GM18861 (cell line): ENCODE measurements around the gene JAZF1.

Source experiments
- ATAC-seq: cut with Tn5 transposase; IDR thresholded peaks from one replicate; pipeline ENCODE4 v1.9.1; 2021; ENCODE audit not compliant: unreplicated experiment

JAZF1 gene

DNA sequence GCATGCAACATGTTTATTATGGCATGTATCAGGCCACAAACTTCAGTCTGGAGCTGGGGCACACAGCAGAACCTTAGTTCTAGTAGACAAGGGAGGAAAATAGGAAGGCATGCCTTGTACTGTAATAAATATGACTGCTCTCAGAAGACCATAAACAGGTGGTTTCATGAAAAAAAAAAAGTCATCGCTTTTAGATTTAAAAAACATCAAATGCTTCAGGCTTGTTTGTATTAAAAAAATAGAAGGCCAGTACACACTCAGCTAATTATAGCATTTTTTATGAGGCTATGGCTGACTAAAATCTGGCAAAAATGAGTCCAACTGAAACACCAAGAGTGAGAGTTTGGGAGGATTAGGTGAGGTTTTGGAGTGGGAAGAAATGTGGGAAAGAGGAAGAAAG is 204.1 kb downstream of the JAZF1 start:
- ATAC-seq, result no peak

DNA sequence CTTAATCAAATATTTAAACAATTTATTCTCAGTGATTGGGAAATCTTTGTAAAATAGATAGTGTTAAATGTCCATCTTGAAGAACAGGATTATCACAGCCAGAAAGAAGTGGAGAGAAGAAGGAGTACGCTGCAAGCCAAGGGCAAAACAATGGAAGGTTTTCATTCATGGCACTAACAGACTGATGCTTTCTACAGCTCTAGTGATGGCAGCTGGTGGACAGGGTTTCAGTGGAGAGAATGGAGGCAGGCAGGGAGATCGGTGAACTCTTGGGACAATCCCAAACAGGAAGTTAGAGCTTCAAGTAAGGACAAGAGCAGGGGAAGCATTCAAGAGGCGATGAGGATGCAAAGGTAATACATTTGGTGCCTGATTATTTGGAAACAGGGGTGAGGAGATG is 207.0 kb downstream of the JAZF1 start:
- no peak for ATAC-seq

DNA sequence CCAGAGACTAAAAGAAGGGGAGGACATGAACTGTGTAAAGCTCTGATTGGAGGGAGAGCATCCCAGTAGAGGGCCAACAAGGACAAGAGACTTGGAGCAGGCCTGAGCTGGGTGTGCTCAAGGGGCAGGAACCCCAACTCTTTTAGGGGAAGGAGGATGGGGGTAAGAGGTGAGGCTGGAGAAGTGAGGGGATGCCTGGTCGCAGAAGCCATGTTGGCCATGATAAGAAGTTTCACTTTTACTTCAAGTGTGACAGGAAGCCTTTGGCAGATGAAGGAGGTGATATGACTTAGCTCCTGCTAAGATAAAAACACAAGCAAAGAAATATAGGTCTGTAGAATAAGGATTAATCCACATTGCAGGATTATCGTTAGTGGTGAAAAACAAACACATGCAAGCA is 208.3 kb downstream of the JAZF1 start:
- no peak for ATAC-seq

DNA sequence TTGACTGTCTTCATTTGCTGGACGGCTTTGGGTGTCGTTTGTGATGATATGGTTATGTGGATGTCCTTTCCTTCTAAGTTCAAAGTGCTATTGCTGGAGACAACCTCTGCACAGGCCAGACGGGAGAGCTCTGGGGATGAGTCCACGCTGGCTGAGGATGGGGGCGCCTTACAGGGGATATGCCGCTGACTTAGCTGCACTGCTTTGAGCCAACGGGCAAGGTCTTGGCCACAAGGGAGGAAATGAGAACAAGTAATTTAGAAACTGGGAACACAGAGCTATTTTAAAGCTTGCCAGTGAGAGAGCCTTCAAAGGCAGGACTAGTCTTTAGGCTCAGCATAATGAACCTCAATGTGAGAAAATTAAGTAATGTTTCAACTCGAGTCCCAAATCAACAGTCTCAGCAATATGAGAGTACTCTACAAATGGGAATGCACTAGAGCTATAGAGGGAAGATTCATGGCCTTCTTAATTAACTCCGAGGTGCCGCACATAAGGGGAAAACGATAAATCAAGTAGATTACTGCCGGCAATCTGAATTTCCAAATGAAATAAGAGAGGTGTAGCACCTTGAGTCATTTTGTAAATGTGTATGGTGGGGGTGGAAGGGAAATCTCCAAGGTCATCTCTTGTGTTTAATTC is 209.3 kb downstream of the JAZF1 start:
- no peak for ATAC-seq

DNA sequence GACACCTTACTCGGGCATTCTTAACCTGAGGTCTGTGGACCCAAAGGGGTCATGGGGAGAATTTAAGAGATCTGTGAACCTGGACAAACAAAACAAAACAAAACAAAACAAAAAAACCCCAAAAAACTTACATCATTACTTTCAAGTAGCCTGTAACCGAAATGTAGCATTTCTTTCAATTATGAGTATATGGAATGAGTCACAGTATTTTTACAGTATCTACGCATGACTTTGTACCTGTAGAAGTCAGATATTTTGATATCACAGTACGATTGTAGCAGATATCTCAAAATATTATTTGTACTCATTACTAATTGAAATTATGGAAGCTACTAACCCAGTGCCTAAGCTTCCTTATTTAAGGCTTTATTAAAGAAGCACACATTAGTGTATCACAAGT is 210.2 kb downstream of the JAZF1 start:
- ATAC-seq, result no peak

DNA sequence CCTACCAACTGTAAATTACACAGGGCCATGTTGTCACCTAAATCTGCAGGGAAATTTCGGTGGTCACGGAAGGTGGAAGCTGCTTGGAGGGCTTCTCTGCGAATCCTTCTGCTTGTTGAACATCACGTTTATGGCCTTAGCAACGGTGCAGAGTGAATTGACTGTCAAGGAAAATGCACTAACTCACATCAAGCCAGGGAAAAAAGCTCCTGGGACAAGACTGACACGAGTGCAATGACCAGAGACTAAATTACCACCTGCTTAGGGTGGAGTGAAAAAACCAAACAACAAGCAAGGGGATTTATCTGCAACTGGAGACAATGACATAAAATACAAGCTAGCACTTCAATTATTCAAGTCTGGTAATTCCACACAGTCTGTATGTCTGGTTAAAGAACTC is 211.2 kb downstream of the JAZF1 start:
- ATAC-seq, result no peak

DNA sequence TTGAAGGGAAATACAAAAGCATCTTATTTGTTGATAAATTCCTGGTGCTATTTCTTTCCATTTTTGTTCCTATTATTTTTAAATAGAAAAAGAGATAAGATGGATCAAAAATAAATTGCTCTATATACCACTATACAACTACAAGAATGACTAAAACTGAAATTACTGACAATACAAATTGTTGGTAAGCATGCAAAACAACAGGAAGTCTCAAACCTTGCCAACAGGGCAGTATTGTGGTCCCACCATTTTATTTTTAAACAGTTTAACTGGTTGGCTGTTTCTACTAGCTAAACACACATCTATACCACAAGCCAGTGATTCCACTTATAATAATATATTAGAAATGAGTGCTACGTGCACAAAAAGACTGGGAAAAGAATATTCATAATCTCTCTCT is 213.0 kb downstream of the JAZF1 start:
- ATAC-seq, result no peak

DNA sequence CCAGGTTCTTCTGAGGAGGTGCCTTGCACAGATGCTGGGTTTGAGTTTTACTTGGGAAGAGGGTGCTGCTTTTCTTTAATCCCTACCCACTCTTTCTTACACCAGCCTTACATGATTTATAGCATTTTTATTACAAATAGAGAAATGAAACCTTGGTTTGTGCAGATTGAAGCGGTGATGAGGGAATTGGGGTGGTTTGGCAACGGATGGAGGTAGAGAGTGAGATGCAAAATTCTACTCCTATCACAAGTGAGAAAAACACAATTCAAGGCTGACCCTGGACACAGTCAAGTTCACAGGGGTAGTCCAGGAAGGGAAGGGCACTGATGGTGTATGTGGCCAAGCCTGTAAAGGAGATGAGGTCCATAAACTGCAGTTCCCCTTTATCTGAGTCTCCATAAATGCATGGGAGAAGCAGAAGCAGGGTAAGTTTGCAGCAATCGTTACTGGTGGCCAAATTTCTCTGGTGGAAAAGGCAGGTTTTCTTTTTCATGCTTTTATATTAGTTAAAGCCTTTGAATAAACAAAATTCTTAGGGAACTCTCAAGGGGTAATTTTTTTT is 214.3 kb downstream of the JAZF1 start:
- ATAC-seq, result no peak

DNA sequence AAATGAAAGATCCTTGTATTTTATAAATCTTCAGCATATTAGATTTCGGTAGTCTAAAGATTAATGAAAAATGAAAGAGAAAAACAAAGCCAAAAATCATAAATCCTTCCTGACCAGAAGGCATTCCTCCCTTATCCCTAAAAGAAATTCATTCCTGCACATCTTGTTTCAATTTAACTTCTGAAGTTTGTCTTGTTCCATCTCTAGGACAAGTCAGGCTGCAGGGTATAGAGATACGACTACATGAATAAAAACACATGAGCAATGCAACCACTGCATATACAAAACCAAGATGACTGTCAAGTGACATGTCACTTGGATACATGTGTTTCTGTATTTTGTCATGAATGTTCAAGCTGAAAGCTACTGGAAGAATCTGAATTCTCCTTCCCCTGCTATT is 214.9 kb downstream of the JAZF1 start:
- ATAC-seq, result no peak

DNA sequence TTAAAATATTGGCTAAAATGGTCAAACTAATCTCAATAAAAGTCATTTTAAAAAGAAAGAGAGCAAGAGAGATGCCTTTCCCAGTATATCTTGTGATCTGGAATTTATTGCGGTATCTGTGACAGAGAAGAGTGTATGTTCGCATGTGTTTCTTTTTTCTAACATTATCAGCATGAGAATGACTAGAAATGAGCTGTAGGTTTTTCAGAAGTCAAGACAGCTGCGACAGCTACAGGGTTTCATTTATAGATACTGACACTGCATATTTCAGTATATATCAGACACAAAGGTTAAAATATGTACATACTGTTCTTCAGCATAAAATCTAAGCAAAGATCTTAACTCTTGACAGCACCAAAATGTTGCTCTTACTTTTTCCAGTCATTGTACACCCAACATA is 215.8 kb downstream of the JAZF1 start:
- ATAC-seq, result no peak

DNA sequence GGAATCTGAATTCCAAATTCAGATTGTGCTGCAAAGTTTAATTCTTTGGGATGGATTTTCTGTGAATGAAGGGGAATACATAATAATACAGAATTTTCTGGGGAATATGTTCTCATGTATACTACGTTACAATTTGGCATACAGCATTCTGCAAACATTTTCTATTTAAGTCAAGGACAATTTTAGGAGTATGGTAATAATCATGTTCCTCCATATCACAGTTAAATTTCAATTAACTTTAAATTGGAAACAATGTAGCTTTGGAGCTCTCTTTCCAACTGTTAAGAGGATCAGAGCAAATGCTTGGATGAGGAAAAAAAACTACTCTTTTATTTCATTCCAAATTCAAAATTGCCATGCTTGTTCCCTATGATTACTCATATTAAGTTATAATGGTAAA is 217.5 kb downstream of the JAZF1 start:
- ATAC-seq, result no peak

DNA sequence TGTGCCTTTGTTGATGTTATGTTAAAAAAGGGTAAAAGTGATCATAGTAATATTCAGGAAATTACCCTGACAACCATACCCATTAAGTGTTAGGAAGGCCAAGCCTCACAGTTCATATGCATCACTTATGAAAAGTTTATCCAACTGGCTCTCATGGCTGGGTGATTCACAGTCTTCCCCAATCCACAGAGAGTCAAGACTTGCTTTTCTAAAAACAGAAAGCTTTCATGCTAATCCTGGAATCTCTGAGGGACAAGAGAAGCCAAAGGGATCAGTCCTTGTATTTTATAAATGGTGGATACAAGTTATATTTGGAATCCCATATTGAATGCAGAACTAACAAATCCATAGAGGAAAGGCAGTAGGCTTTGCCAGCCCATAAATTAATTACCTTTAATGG is 218.3 kb downstream of the JAZF1 start:
- no peak for ATAC-seq

DNA sequence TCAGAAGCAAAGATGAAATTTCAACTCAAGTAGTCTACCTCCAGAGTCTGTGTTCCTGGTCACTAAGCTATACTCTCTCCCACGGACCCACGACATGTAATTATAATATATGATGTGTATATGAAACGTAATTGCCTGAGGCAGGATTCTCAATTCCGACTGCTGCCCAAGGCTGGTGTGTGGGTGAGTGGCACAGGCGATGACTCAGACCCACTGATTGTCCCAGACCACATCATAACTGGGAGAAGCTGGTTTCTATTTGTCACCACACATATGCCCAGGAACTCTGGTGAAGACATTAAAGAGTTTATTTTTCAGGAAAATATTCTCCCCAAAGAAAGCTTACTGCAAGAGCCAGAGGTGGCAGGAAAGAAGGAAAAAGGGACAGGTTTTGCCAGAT is 219.3 kb downstream of the JAZF1 start:
- no peak for ATAC-seq

DNA sequence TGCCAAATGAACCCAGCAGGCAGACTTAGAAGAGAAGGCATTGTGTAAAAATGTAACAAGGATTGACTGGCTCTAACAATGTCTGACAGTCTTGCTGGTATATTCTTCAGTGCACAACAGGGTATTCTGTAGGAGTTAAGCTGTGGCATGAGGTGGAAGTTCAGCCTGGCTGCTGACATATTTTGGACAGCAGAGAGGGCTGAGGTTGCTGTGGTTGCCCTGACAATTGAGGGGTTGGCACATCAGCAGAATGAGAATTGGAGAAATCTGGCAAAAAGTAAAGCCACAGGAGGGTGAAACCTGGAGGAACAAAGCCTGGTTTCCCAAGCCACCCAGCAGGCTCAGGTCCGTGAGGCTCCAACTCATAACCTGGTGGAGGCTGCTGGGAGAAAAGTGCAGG is 220.2 kb downstream of the JAZF1 start:
- no peak for ATAC-seq

DNA sequence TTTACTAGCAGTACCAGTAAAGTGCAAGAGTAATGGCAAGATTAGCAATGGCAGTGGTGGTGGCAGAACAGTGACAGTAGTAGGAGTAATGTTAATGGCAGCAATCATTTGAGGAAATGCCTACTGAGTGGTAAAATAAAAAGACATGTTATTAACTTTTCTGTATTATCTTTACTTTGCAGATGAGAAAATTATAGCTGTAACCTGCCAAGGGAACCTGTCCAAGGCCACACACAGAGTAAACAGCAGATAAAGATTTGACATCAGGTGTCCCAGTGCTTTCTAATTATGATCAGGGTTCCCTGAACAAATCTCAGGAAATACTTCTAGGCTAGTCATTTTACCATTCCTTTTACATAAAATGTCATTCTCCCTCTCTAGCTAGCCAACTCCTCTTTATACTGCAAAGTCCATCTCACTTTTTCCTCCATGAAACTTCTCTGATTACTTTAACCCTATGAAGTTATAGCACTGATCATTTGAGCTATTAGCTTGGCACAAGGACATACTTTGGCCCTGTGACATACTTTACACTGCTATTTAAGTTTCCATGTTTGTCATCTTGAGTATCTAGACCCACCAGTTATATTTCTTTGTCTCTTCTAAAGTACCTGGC is 221.6 kb downstream of the JAZF1 start:
- no peak for ATAC-seq

DNA sequence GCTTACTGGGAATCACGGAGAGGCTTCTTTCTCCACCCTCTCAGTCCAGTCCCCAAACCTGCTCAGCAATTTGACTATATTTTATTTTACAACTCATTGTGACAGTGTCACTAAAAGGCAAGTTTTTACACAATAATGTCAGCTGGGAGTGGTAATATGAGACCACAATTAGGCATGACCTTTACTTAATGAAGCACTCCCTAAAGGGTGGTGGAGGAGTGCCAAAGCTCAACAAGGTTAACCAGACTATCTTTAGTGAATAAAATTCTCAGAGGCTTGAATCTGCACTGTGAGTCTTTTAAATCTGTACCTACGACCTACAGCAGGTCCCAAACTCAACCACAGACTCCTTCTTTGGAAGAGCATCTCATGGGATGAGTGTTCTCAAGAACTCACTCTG is 225.0 kb downstream of the JAZF1 start:
- no peak for ATAC-seq

DNA sequence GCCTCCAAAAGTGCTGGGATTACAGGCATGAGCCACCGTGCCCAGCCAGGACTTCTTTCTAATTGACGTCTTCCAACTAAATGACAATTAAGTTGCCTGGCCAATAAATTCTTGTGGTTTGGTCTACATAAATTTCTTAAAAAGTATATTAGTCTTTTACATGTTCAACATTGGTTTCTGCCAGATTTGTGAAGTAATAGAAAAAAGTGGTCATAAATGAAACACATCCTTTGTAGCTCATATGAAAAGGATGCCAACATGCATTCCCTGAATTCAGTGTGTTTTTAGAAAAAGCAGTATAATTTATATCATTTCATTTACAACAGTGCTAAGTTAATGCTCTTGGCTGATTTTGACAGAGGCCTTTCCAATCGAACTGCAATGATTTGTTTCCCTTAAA is 225.6 kb downstream of the JAZF1 start:
- ATAC-seq, result no peak

DNA sequence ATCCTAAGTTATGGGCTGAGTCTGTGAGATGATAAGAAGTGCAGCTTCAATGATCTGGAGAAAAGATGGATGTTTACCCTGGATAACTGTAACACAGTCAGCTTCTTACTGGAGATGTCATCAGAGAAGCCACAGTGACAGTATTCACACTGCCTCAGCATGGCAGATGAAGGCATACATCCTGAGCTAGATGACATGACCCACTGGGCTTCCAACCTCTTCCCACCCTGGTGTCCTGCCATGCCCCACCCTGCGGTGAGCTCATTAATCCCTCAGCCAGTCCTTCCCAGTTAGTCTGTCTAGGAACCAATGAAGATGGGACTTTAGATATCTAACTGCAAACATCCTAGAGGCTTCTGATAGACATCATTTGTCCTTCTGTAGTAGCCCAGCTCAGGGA is 226.8 kb downstream of the JAZF1 start:
- ATAC-seq, result no peak

DNA sequence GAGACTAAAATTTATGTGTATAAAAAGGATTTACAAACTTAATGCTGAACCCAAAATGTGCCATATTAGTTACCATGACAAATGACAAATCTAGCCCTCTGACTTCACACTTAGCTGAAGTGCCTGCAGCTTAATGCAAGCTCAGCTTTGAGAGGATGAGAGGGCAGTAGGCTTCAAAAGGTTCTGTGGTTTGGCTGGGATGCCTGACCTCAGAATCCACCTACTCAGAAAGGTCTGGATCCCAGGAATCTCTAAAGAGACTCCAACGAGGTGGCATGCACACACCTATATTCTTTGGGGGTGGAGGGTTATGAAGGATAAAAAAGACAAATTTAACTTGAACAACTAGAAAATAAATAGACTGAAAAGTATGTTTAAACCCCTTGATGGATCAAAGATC is 227.2 kb downstream of the JAZF1 start:
- ATAC-seq, result no peak

DNA sequence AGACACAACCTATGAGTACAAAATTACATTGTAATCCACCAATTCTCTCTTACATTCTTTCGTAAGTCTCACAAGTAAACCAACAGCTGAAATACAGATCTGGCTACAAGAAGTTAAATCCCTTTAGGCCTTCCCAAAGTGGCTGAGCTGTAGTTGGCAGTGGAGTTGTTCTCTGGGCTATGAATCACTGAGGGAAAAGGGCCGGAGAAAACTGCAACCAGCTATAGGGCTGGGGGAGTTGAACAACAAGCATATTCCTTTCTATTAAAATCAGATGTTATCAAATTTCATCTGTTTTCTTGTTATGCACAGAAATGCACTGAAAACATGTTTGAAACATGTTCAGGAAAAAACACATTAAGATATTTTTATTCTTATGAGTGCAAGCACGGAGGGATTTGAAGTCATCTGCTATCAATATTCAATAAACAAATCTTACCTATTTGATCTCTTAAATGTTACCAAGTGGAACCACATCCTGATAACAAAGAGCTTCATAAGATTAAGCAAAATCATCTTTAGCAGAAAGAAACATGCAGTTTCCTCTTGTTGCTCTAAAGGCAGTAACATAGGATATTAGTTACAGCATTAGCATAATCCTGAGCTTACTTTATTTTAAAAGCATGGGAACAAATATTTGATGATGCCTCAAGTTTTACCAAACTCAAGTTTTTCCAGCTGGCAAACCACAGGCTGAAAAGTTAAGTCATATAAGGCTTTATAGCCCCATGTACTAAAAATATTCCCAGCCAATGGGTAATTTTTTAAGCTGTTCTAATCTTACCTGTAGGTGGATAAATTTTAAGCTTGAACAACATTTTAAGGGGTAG is 227.9 kb downstream of the JAZF1 start:
- ATAC-seq, result no peak

DNA sequence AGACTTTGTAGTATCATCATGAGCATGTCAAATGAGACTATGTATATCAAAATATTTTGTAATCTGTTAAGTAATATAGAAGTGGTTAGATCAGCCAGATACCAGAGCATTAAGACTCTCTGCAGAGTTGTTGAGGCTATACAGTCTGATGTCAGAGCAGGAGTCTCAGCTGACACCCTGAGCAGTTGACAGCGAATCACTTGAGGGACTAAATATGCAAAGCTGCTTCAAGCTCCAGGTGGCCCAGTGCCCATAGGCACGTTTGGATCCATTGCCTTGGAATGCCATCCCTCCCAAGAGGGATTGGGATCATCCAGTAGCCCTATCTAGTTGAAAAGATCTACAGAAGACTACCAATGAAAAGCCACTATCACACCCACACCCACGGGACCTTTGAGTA is 230.5 kb downstream of the JAZF1 start:
- no peak for ATAC-seq

DNA sequence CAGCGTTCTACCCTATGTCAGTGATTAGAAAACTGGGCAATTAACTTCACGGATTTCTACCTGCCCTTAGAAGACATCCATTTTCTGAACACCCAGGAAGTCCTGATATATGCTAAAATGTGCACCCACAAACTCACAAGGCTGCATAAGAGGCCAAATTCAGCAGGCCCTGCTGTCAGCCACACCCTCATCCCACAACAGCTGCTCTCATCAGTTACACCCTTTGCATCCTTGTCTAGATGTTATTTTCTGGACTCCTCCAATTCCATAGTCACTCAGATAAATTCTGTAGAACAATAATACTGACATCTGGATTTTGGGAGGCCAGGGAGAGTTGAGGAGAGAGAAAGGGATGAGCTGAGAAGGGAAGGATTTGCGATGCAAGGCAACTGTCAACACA is 231.7 kb downstream of the JAZF1 start:
- no peak for ATAC-seq
